Colonic mucosa (tissue), 4 donors: ENCODE results near the gene LARGE2. TPM values are rescaled to one million over a fixed set of nuclear protein-coding genes. Genes with fewer than 3 reads are reported as not detected.
A peak's percentile ranks its signal among the peaks of the same experiment; 100 is the strongest.
"Not testable (repeated sequence)": the region's sequence is repeated elsewhere in the genome, so short reads cannot be mapped to it uniquely, and the experiment has no call there.

ENCODE experiments used
- DNase-seq: peaks from one replicate; pipeline ENCODE4 v3.0.0-alpha.2; 2020
- H3K27ac ChIP-seq: fragments of 200-600 bp; one replicate; pipeline ENCODE4 v1.8.0; 2021
- H3K27me3 ChIP-seq: fragments of 200-600 bp; one replicate; pipeline ENCODE4 v1.8.0; 2021
- H3K36me3 ChIP-seq: fragments of 200-600 bp; one replicate; pipeline ENCODE4 v1.8.0; 2021
- H3K4me1 ChIP-seq: fragments of 200-600 bp; one replicate; pipeline ENCODE4 v1.8.0; 2021; ENCODE audit warnings: mild to moderate bottlenecking
- H3K4me3 ChIP-seq: fragments of 200-600 bp; one replicate; pipeline ENCODE4 v1.8.0; 2021
- H3K9ac ChIP-seq, 2 donors: one replicate each; pipeline ENCODE4 v1.7.0; 2013; ENCODE audit warnings: control low read depth in 2 of 2, low read depth in 2 of 2, low read length in 2 of 2
- H3K9me3 ChIP-seq: fragments of 200-600 bp; one replicate; pipeline ENCODE4 v1.8.0; 2021
- intact Hi-C: fragments of 100-400 bp; cut with DNase I; formaldehyde crosslinking; loops from one replicate; pipeline ENCODE4 v1.14.1; 2022
- total RNA-seq, 2 donors: library from RNA; stranded (reverse); fragmentation: NEBNext Ultra II Directional in 1 of 2; extraction: Animal tissue kit (Norgen Biotek cat#: 25700) in 1 of 2; gene quantifications; one replicate each; pipeline ENCODE4 v1.2.1, GENCODE V29; 2021
- TF ChIP-seq, protein P1 (sequence below): fragments of 200-600 bp; IDR thresholded peaks from one replicate; pipeline ENCODE4 v1.8.0; 2022; ENCODE audit warnings: antibody characterized with exemption, mild to moderate bottlenecking
- donor health status: healthy.
- donor health status: DM: no; HTN: no; CAD: no.
- donor health status: DM: no; HTN: no; CAD: no.

The LARGE2 gene
- total RNA-seq, 2 donors from 2014 or later, result 4.1 to 7.5 TPM

DNA sequence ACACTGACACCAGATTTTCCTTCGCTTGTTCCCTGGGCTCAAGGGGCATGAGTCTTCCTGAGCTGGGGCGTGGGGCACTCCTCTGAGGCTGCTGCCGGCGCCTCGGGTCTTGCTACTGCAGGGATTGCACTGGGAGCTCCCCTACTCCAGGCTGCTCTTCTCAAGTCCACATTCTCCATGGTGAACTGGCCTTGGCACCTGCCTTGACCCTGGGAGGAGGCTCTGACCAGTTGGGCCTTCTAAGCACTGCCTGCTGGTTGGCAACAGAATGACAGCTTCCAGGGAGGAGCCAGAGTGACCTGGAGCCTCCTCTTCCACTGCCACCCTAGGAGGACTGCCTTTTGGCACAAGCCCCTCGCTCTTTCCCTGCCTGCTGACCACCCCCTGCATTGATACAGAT, 24.9 kb upstream of the LARGE2 start:
- H3K27me3 ChIP-seq, result peaks cover 7% of the 10 kb centered on the region
- no peak overlapping the region for H3K9ac ChIP-seq
- H3K4me3 ChIP-seq, result no peak overlapping the region
- H3K27ac ChIP-seq, result no peak overlapping the region
- intact Hi-C loops, result no loop called here
- no peak for DNase-seq
- H3K4me1 ChIP-seq, result peaks cover 8% of the 10 kb centered on the region
- no peaks in the 10 kb centered on the region for H3K9me3 ChIP-seq
- no peaks in the 10 kb centered on the region for H3K36me3 ChIP-seq
- TF ChIP-seq, protein P1, sequence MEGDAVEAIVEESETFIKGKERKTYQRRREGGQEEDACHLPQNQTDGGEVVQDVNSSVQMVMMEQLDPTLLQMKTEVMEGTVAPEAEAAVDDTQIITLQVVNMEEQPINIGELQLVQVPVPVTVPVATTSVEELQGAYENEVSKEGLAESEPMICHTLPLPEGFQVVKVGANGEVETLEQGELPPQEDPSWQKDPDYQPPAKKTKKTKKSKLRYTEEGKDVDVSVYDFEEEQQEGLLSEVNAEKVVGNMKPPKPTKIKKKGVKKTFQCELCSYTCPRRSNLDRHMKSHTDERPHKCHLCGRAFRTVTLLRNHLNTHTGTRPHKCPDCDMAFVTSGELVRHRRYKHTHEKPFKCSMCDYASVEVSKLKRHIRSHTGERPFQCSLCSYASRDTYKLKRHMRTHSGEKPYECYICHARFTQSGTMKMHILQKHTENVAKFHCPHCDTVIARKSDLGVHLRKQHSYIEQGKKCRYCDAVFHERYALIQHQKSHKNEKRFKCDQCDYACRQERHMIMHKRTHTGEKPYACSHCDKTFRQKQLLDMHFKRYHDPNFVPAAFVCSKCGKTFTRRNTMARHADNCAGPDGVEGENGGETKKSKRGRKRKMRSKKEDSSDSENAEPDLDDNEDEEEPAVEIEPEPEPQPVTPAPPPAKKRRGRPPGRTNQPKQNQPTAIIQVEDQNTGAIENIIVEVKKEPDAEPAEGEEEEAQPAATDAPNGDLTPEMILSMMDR, result no peak

GRCh38 chr11:45899086-45899447, 23.4 kb upstream of the LARGE2 start:
- no peak for DNase-seq
- Histone ChIP-seq H3K9me3 (no peaks in the 10 kb centered on the region), H3K27me3 (peaks cover 7% of the 10 kb centered on the region), H3K27ac (no peak overlapping the region), H3K36me3 (no peaks in the 10 kb centered on the region), H3K4me3 (peak overlapping the region; percentile 45), H3K9ac (no peak overlapping the region), H3K4me1 (peaks cover 8% of the 10 kb centered on the region)
- intact Hi-C loops, result no loop called here
- TF ChIP-seq, protein P1, result no peak

DNA sequence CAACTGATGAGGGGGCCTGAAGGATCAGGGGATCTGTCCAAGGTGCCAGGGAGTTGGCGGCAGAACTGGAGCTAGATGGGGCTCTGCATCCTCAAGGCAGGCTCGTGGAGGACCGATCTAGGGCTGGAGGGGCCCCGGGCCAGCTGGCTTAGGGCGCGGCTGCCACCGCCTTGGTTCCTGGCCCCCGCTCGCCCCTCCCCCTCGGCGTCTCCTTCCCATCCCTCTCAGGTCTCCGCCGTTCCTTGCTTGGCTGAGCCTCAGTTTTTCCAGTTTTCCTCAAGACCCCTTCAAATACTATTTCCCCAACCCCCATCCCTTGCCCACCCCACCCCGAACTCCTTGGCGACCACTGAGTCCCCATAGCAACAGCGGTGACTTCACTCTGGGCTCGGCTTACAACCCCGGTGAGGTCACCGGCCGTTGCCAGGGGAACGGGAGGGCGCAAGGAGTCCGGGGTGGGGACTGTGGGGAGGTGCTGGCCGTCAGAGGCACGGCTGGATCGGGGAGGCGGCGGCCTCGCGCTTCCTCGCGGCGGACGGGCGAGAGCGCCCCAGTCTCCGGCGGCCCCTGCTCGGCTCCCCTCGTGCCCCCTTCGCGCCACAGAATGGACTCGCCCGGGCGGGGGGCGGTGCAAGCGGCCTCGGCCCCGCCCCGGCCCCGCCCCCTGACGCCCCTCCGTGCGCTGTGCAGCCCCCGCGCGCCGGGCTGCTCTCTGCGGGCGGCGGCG, 22.8 kb upstream of the LARGE2 start:
- Histone ChIP-seq H3K36me3 (no peaks in the 10 kb centered on the region), H3K9ac (no peak overlapping the region), H3K27ac (no peak overlapping the region), H3K27me3 (peaks cover 7% of the 10 kb centered on the region), H3K4me1 (peaks cover 8% of the 10 kb centered on the region), H3K9me3 (no peaks in the 10 kb centered on the region), H3K4me3 (peak overlapping the region; percentile 45)
- TF ChIP-seq, protein P1, result no peak
- intact Hi-C loops, result no loop called here
- peak; percentile 69 for DNase-seq

- H3K36me3 ChIP-seq, H3K27me3 ChIP-seq, intact Hi-C loops, H3K27ac ChIP-seq, DNase-seq, H3K4me1 ChIP-seq, H3K9me3 ChIP-seq: not testable (repeated sequence)
- peak overlapping the region; percentile 26 to 60 for H3K9ac ChIP-seq
- H3K4me3 ChIP-seq, result peak overlapping the region; percentile 45
Observed at GRCh38 chr11:45900175-45900800, 22.2 kb upstream of the LARGE2 start.

- intact Hi-C loops, result no loop called here
- H3K9ac ChIP-seq, result peak overlapping the region; percentile 26 to 60
- no peaks in the 10 kb centered on the region for H3K9me3 ChIP-seq
- H3K4me1 ChIP-seq, result peaks cover 8% of the 10 kb centered on the region
- no peaks in the 10 kb centered on the region for H3K36me3 ChIP-seq
- H3K27me3 ChIP-seq, result peaks cover 7% of the 10 kb centered on the region
- no peak for DNase-seq
- TF ChIP-seq, protein P1, result no peak
- H3K27ac ChIP-seq, result no peak overlapping the region
- no peak overlapping the region for H3K4me3 ChIP-seq
Observed at GRCh38 chr11:45900916-45901617, 21.4 kb upstream of the LARGE2 start.
